ENCODE results near the gene ASPRV1. TPM values are rescaled to one million over a fixed set of nuclear protein-coding genes. Genes with fewer than 3 reads are reported as not detected.
"Not testable (repeated sequence)": the region's sequence is repeated elsewhere in the genome, so short reads cannot be mapped to it uniquely, and the experiment has no call there.

ASPRV1 gene
- total RNA-seq, 2 experiments from 2014 or later, result 0.54 to 0.74 TPM

GRCh38 chr2:69957965-69958364, 3.5 kb downstream of the ASPRV1 start:
- Mint-ChIP-seq H3K27ac (no peak overlapping the region), H3K4me1 (no peaks in the 10 kb centered on the region), H3K36me3 (no peaks in the 10 kb centered on the region), H3K27me3 (peaks cover 4% of the 10 kb centered on the region), H3K4me3 (no peak overlapping the region), H3K9me3 (no peaks in the 10 kb centered on the region)
- DNase-seq, result no peak

- Mint-ChIP-seq H3K27me3 (peaks cover 4% of the 10 kb centered on the region), H3K4me3 (no peak overlapping the region), H3K36me3 (no peaks in the 10 kb centered on the region), H3K9me3 (no peaks in the 10 kb centered on the region), H3K4me1 (peaks cover 1% of the 10 kb centered on the region), H3K27ac (no peak overlapping the region)
- no peak for DNase-seq
Observed at GRCh38 chr2:69956475-69956979, 4.9 kb downstream of the ASPRV1 start.

- Mint-ChIP-seq H3K4me3 (no peak overlapping the region), H3K27ac (no peak overlapping the region), H3K36me3 (no peaks in the 10 kb centered on the region), H3K27me3 (peaks cover 4% of the 10 kb centered on the region), H3K9me3 (no peaks in the 10 kb centered on the region), H3K4me1 (peaks cover 1% of the 10 kb centered on the region)
- DNase-seq, result no peak
Observed at GRCh38 chr2:69955029-69955428, 6.4 kb downstream of the ASPRV1 start.

GRCh38 chr2:69954084-69954483, 7.3 kb downstream of the ASPRV1 start:
- no peaks in the 10 kb centered on the region for H3K27me3 Mint-ChIP-seq
- no peaks in the 10 kb centered on the region for H3K36me3 Mint-ChIP-seq
- no peak for DNase-seq
- no peaks in the 10 kb centered on the region for H3K9me3 Mint-ChIP-seq
- H3K4me1 Mint-ChIP-seq, result peaks cover 1% of the 10 kb centered on the region
- H3K27ac Mint-ChIP-seq, result no peak overlapping the region
- no peak overlapping the region for H3K4me3 Mint-ChIP-seq

GRCh38 chr2:69952336-69953115, 8.9 kb downstream of the ASPRV1 start:
- no peak overlapping the region for H3K4me3 Mint-ChIP-seq
- no peaks in the 10 kb centered on the region for H3K9me3 Mint-ChIP-seq
- no peaks in the 10 kb centered on the region for H3K27me3 Mint-ChIP-seq
- no peaks in the 10 kb centered on the region for H3K36me3 Mint-ChIP-seq
- peaks cover 4% of the 10 kb centered on the region for H3K4me1 Mint-ChIP-seq
- H3K27ac Mint-ChIP-seq, result no peak overlapping the region
- DNase-seq, result no peak

GRCh38 chr2:69950671-69951070, 10.8 kb downstream of the ASPRV1 start:
- not testable (repeated sequence) for H3K27ac Mint-ChIP-seq, DNase-seq, H3K9me3 Mint-ChIP-seq, H3K27me3 Mint-ChIP-seq, H3K36me3 Mint-ChIP-seq, H3K4me3 Mint-ChIP-seq
- H3K4me1 Mint-ChIP-seq, result peaks cover 22% of the 10 kb centered on the region

- H3K36me3 Mint-ChIP-seq, result no peaks in the 10 kb centered on the region
- no peak overlapping the region for H3K4me3 Mint-ChIP-seq
- no peak overlapping the region for H3K27ac Mint-ChIP-seq
- no peaks in the 10 kb centered on the region for H3K27me3 Mint-ChIP-seq
- DNase-seq, result no peak
- H3K4me1 Mint-ChIP-seq, result peaks cover 26% of the 10 kb centered on the region
- peaks cover 1% of the 10 kb centered on the region for H3K9me3 Mint-ChIP-seq
Observed at GRCh38 chr2:69950241-69950640, 11.2 kb downstream of the ASPRV1 start.

GRCh38 chr2:69948963-69949645, 12.3 kb downstream of the ASPRV1 start:
- Mint-ChIP-seq H3K27me3 (no peaks in the 10 kb centered on the region), H3K9me3 (peaks cover 1% of the 10 kb centered on the region), H3K36me3 (no peaks in the 10 kb centered on the region), H3K4me3 (no peak overlapping the region), H3K4me1 (peaks cover 35% of the 10 kb centered on the region), H3K27ac (no peak overlapping the region)
- DNase-seq, result no peak

GRCh38 chr2:69948032-69948962, 13.1 kb downstream of the ASPRV1 start:
- Mint-ChIP-seq H3K27ac (no peak overlapping the region), H3K36me3 (no peaks in the 10 kb centered on the region), H3K9me3 (peaks cover 1% of the 10 kb centered on the region), H3K4me3 (no peak overlapping the region), H3K27me3 (no peaks in the 10 kb centered on the region), H3K4me1 (peaks cover 37% of the 10 kb centered on the region)
- no peak for DNase-seq

GRCh38 chr2:69947325-69947931, 14.0 kb downstream of the ASPRV1 start:
- Mint-ChIP-seq H3K4me3 (no peak overlapping the region), H3K9me3 (peaks cover 1% of the 10 kb centered on the region), H3K4me1 (peaks cover 41% of the 10 kb centered on the region), H3K27ac (no peak overlapping the region), H3K27me3 (no peaks in the 10 kb centered on the region), H3K36me3 (peaks cover 2% of the 10 kb centered on the region)
- no peak for DNase-seq

GRCh38 chr2:69946351-69947324, 14.8 kb downstream of the ASPRV1 start:
- Mint-ChIP-seq H3K27me3 (no peaks in the 10 kb centered on the region), H3K27ac (no peak overlapping the region), H3K4me3 (no peak overlapping the region), H3K9me3 (peaks cover 1% of the 10 kb centered on the region), H3K4me1 (peaks cover 40% of the 10 kb centered on the region), H3K36me3 (peaks cover 2% of the 10 kb centered on the region)
- peak; percentile 51 for DNase-seq

GRCh38 chr2:69945941-69946340, 15.5 kb downstream of the ASPRV1 start:
- Mint-ChIP-seq H3K4me3 (no peak overlapping the region), H3K27me3 (no peaks in the 10 kb centered on the region), H3K36me3 (peaks cover 2% of the 10 kb centered on the region), H3K27ac (peak overlapping the region; percentile 47), H3K4me1 (peaks cover 42% of the 10 kb centered on the region), H3K9me3 (peaks cover 1% of the 10 kb centered on the region)
- no peak for DNase-seq

- DNase-seq, result no peak
- H3K4me1 Mint-ChIP-seq, result peaks cover 42% of the 10 kb centered on the region
- H3K9me3 Mint-ChIP-seq, result peaks cover 1% of the 10 kb centered on the region
- H3K4me3 Mint-ChIP-seq, result no peak overlapping the region
- peak overlapping the region; percentile 47 for H3K27ac Mint-ChIP-seq
- H3K36me3 Mint-ChIP-seq, result peaks cover 2% of the 10 kb centered on the region
- H3K27me3 Mint-ChIP-seq, result no peaks in the 10 kb centered on the region
Observed at GRCh38 chr2:69945441-69945840, 16.0 kb downstream of the ASPRV1 start.

- Mint-ChIP-seq H3K36me3 (peaks cover 2% of the 10 kb centered on the region), H3K4me1 (peaks cover 42% of the 10 kb centered on the region), H3K27ac (no peak overlapping the region), H3K27me3 (no peaks in the 10 kb centered on the region), H3K9me3 (peaks cover 1% of the 10 kb centered on the region), H3K4me3 (no peak overlapping the region)
- DNase-seq, result no peak
Observed at GRCh38 chr2:69944756-69945155, 16.7 kb downstream of the ASPRV1 start.

Measured in activated naive CD8-positive, alpha-beta T cell treated with anti-CD3 and anti-CD28 coated beads for 36 hours (primary cell).